SU-DHL-6 (cell line): ENCODE measurements around the gene TEX101.

Experiments
- H2AFZ ChIP-seq: fragments of 200-600 bp; sonication (generic); 2 replicates; pipeline ENCODE4 v1.6.1; 2014; ENCODE audit warnings: low read depth, mild to moderate bottlenecking, moderate library complexity, mixed read lengths, antibody characterized with exemption, low read length; ENCODE audit not compliant: severe bottlenecking
- H3F3A ChIP-seq: fragments of 200-600 bp; shearing (Covaris generic); 2 replicates; pipeline ENCODE4 v1.6.0; 2016; ENCODE audit warnings: antibody characterized with exemption, mild to moderate bottlenecking; ENCODE audit not compliant: insufficient read depth
- H3K27ac ChIP-seq: fragments of 200-600 bp; sonication (generic); 2 replicates; pipeline ENCODE4 v1.5.1; 2016; ENCODE audit warnings: low read depth, mild to moderate bottlenecking, low read length, moderate library complexity, mixed read lengths
- H3K27me3 ChIP-seq: fragments of 200-600 bp; sonication (generic), shearing (Covaris generic); 2 replicates; pipeline ENCODE4 v1.6.0; 2014; ENCODE audit warnings: mild to moderate bottlenecking, low read length
- H3K36me3 ChIP-seq: fragments of 200-600 bp; sonication (generic); 2 replicates; pipeline ENCODE4 v1.6.1; 2014; ENCODE audit warnings: mild to moderate bottlenecking, low read length, mixed read lengths
- H3K4me2 ChIP-seq: fragments of 300-600, 200-600 bp; shearing (Covaris generic), sonication (generic); 2 replicates; pipeline ENCODE4 v1.6.0; 2014; ENCODE audit warnings: low read length, low read depth, mild to moderate bottlenecking; ENCODE audit not compliant: poor library complexity, severe bottlenecking
- H3K4me3 ChIP-seq: fragments of 200-600 bp; sonication (generic); 2 replicates; pipeline ENCODE4 v1.5.1; 2014; ENCODE audit warnings: antibody characterized with exemption, low read length, mild to moderate bottlenecking, mixed read lengths; ENCODE audit not compliant: insufficient read depth, poor library complexity, severe bottlenecking
- H3K79me2 ChIP-seq: fragments of 200-600 bp; sonication (generic); 2 replicates; pipeline ENCODE4 v1.6.1; 2014; ENCODE audit warnings: mild to moderate bottlenecking, low read length, moderate library complexity; ENCODE audit not compliant: insufficient read depth
- H3K9ac ChIP-seq: fragments of 200-600 bp; sonication (generic); 2 replicates; pipeline ENCODE4 v1.7.0; 2014; ENCODE audit warnings: mild to moderate bottlenecking, low read length
- H3K9me2 ChIP-seq: fragments of 200-600 bp; sonication (generic); replicated peaks from 2 replicates; pipeline ENCODE4 v1.6.1; 2014; ENCODE audit warnings: low read length; ENCODE audit not compliant: insufficient read depth
- H3K9me3 ChIP-seq: fragments of 200-600 bp; sonication (generic); 2 replicates; pipeline ENCODE4 v1.6.1; 2014; ENCODE audit warnings: low read length, mixed read lengths; ENCODE audit not compliant: insufficient read depth
- H4K20me1 ChIP-seq: fragments of 200-600 bp; sonication (generic); 2 replicates; pipeline ENCODE4 v1.6.1; 2014; ENCODE audit warnings: low read depth, mild to moderate bottlenecking, antibody characterized with exemption, low read length, moderate library complexity, mixed read lengths
- EZH2phosphoT487 ChIP-seq: fragments of 200-600 bp; sonication (generic), shearing (Covaris generic); conservative IDR thresholded peaks from 2 replicates; pipeline ENCODE4 v1.6.1; 2018; ENCODE audit warnings: mild to moderate bottlenecking, antibody characterized with exemption, low read length, moderate library complexity, mixed read lengths
- TF ChIP-seq, protein P1 (sequence below): fragments of 200-600 bp; sonication (generic); IDR thresholded peaks from one replicate; pipeline ENCODE4 v1.5.1; 2017; ENCODE audit warnings: antibody characterized with exemption, mild to moderate bottlenecking, low read length, moderate library complexity; ENCODE audit not compliant: insufficient read depth, poor library complexity, severe bottlenecking

TEX101 gene

DNA sequence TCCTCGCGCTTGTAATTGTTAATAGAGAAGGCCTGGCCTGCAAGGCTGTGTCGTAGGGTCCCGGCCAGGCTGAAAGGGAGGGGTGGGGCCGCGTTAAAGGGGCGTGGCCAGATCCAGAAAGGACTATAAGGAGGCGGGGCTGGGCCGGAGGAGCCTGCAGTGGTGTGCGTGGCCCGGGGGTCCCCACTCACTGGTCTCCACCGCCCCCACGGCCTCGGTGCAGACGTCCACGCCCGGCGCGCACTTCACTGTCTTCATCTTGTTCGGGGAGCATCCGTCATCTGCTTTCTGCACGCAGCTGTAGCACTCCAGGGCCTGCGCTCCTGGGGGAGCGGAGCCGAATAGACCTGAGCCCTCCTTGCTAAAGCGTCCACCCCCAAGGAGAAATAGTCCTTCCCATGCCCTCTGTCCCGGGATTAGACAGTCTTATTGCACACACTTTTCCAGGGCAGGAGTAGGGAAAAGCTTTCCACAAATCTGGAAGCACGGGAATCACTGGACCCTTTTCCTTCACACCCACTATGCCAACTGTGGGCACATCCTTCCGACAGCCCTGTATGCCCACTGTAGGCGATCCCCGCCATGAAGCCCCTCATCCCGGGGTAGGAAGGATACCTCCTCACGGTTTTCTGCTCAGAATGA lies 49.6 kb downstream of the TEX101 start:
- no peaks in the 10 kb centered on the region for H3K9me2 ChIP-seq
- no peak overlapping the region for H3K27ac ChIP-seq
- H3K4me2 ChIP-seq, result peak overlapping the region; percentile 44
- no peaks in the 10 kb centered on the region for H4K20me1 ChIP-seq
- no peaks in the 10 kb centered on the region for H3K79me2 ChIP-seq
- no peaks in the 10 kb centered on the region for H3F3A ChIP-seq
- peak overlapping the region; percentile 67 for H2AFZ ChIP-seq
- TF ChIP-seq EZH2phosphoT487, result no peak
- TF ChIP-seq, protein P1, sequence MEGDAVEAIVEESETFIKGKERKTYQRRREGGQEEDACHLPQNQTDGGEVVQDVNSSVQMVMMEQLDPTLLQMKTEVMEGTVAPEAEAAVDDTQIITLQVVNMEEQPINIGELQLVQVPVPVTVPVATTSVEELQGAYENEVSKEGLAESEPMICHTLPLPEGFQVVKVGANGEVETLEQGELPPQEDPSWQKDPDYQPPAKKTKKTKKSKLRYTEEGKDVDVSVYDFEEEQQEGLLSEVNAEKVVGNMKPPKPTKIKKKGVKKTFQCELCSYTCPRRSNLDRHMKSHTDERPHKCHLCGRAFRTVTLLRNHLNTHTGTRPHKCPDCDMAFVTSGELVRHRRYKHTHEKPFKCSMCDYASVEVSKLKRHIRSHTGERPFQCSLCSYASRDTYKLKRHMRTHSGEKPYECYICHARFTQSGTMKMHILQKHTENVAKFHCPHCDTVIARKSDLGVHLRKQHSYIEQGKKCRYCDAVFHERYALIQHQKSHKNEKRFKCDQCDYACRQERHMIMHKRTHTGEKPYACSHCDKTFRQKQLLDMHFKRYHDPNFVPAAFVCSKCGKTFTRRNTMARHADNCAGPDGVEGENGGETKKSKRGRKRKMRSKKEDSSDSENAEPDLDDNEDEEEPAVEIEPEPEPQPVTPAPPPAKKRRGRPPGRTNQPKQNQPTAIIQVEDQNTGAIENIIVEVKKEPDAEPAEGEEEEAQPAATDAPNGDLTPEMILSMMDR, result no peak
- H3K4me3 ChIP-seq, result peak overlapping the region; percentile 50
- no peaks in the 10 kb centered on the region for H3K27me3 ChIP-seq
- H3K9ac ChIP-seq, result peak overlapping the region; percentile 22; the same call in 1 of the 2 replicates
- no peaks in the 10 kb centered on the region for H3K9me3 ChIP-seq
- no peaks in the 10 kb centered on the region for H3K36me3 ChIP-seq

DNA sequence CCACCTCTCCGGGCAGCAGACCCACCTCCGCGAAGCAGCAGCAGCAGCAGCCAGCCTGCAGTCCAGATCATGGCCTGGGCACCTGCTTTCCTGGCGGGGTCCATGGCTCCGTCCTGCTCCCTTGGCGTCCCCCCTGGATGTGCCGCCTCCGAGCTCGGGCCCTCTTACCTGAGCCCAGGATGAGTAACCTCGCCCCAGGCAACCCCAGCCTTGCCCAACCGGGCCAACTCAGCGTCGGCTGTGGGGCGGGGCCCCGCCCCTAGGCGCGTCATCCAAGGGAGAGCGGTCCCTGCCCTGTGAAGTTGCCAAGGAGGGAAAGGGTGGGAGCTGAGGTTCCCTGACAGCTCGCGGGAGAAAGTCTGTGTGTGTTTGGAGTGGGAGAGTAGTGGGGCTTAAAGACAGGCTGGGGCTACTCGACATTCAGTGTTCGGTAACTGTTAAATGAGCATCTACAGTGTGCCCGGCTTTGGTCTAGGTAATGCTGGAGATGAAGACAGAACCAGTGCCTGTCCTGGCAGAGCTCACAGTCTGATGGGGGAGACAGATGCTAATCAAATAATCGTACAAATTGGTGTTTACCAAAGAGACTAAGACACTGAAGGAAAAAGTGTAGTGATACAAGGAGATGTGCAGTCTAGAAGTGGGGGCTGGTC lies 50.9 kb downstream of the TEX101 start, which contains the start of gene LYPD3:
LYPD3 (minus strand) TSS at position 141 of the 653 bp plus-strand sequence; CDS start at position 104, 37 bp downstream.
- H3K79me2 ChIP-seq, result no peaks in the 10 kb centered on the region
- H2AFZ ChIP-seq, result no peak within 1 kb of the TSS
- no peak within 1 kb of the TSS for H3K9ac ChIP-seq
- no peak for TF ChIP-seq EZH2phosphoT487
- TF ChIP-seq, protein P1, result no peak
- no peak within 1 kb of the TSS for H3K4me3 ChIP-seq
- peak within 1 kb of the TSS; percentile 44 for H3K4me2 ChIP-seq
- no peak within 1 kb of the TSS for H3K27ac ChIP-seq
- no peaks in the 10 kb centered on the region for H3K9me2 ChIP-seq
- H3K9me3 ChIP-seq, result no peaks in the 10 kb centered on the region
- H4K20me1 ChIP-seq, result no peaks in the 10 kb centered on the region
- H3K36me3 ChIP-seq, result no peaks in the 10 kb centered on the region
- no peaks in the 10 kb centered on the region for H3F3A ChIP-seq
- H3K27me3 ChIP-seq, result no peaks in the 10 kb centered on the region

DNA sequence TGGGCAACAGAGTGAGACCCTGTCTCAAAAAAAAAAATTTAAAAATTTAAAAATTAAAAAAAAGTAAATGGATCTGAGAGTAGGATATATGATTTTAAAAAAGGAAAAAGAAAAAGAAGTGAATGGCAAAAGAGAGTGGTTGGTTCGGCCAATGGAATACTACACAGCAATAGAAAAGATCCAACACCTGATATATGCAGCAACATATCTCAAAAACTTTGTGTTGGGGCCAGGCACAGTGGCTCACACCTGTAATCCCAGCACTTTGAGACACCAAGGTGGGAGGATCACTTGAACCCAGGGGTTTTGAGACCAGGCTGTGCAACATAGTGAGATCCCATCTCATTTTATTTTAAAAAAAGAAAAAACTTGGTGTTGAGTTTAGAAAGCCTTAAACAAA lies 52.1 kb downstream of the TEX101 start:
- no peak overlapping the region for H2AFZ ChIP-seq
- no peak overlapping the region for H3K4me2 ChIP-seq
- H3K9me3 ChIP-seq, result no peaks in the 10 kb centered on the region
- H4K20me1 ChIP-seq, result no peaks in the 10 kb centered on the region
- no peaks in the 10 kb centered on the region for H3K79me2 ChIP-seq
- H3K27ac ChIP-seq, result no peak overlapping the region
- no peak overlapping the region for H3K9ac ChIP-seq
- no peaks in the 10 kb centered on the region for H3K9me2 ChIP-seq
- H3F3A ChIP-seq, result no peaks in the 10 kb centered on the region
- no peaks in the 10 kb centered on the region for H3K36me3 ChIP-seq
- no peaks in the 10 kb centered on the region for H3K27me3 ChIP-seq
- H3K4me3 ChIP-seq, result no peak overlapping the region
- TF ChIP-seq, protein P1, result no peak
- no peak for TF ChIP-seq EZH2phosphoT487
